Iris pigment epithelial cell (primary cell): ENCODE results near the gene KRT14.
"Not testable (repeated sequence)": the region's sequence is repeated elsewhere in the genome, so short reads cannot be mapped to it uniquely, and the experiment has no call there.

Source experiments
- DNase-seq: peaks from one replicate; pipeline ENCODE4 v3.0.0-alpha.2; 2011; ENCODE audit warnings: low read depth

Gene KRT14

DNA sequence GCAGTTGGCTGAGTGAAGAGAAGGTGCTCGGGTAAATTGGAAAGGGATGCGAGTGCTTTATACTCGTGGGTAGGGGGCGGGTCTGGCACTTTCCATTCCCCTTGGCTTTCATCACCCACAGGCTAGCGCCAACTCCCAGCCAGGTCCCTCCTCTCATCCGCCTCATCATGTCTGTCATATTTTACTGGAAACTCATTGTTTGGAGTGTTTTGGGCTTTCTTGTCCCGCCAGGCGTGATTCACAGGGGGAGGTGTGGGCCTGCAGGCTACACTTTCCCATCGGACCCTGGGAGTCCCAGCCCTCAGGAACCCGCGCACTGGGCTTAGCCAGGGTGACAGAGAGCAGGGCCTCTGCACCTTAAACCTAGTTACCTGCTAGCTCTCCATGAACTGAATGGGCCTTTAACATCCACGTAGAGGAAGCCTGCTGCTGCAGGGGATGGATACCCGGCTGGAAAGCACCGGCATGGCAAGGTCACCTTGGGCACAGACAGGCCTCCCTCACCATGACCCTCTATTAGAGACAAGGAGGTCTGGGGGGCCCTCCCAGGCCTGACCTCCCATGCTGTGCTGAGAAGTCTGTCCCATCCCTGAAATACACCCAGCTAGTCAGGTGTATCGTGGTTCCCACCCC is at the start of gene KRT14:
Gene KRT14, minus strand, starts transcription at position 33 of the 633 bp plus-strand sequence. CDS start 61 bp downstream, outside the sequence.
- DNase-seq, result no peak

GRCh38 chr17:41635121-41636097 is 48.7 kb upstream of the KRT14 start:
- DNase-seq, result peak; percentile 18

DNA sequence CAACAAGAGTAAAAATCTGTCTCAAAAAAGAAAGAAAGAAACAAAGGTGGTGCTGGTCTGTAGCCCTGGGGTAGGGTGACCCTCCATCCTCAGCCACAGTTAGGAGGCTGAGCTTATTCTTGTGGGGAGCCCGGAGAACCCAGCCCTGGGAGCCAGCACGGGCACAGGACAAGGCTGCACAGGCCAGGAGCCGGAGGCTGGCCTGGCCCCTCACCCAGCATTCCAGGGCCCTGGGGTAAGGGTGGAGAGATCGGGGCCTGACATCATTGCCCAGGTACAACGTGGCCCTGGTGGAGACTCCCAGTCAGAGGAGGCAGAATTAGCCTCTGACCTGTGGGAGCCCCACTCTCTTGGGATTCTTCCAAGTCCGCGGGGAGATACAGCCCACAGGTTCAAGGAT is 47.9 kb upstream of the KRT14 start:
- no peak for DNase-seq

DNA sequence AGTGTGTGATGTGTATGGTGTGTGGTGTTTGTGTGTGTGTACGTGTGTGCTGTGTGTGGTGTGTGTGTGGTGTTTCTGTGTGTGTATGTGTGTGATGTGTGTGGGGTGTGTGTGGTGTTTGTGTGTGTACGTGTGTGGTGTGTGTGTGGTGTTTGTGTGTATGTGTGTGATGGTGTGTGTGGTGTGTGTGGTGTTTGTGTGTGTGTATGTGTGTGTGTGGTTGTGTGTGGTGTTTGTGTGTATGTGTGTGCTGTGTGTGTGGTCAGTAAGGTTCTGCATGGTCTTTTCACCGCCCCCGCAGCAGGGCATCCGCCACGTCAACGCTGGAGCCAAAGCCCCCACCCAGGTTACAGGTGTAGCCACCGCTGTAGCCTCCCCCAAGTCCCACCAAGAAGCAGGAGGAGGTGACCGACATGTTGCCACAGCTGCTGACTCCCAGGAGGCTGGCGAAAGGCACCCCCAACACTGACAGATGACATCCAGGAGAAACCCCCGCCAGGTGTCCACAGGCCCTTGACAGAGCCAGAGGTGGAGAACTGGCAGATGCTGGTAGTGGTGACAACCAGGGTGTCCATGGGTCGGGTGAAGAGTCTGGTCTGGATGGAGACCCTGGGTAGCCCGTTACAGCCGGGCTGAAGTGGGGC is 47.0 kb upstream of the KRT14 start:
- DNase-seq, result no peak

GRCh38 chr17:41632482-41633105 is 45.9 kb upstream of the KRT14 start:
- DNase-seq, result no peak

- no peak for DNase-seq
These were observed 45.2 kb upstream of the KRT14 start for GRCh38 chr17:41631898-41632285.

GRCh38 chr17:41631025-41631897 is 44.6 kb upstream of the KRT14 start:
- no peak for DNase-seq

- DNase-seq, result no peak
These were observed 43.4 kb upstream of the KRT14 start for GRCh38 chr17:41629826-41630670.

DNA sequence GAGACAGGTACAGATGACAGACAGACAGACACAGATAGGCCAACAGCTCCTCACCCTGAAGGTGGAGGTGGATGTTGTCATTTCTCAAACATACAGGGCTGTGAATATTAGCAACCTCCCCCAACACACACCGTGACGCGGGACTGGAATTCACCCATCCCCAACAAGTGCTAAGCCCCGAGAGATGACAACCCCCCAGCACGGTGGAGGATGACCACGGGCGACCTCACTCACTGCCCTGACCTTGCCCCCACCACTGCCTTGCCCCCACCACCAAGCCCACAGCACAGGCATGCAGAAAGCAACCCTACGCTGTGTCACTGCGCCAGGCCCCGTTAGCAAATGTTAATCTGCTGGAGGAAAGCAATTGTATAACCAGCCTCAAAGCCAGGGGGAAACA is 42.6 kb upstream of the KRT14 start:
- DNase-seq, result no peak

DNA sequence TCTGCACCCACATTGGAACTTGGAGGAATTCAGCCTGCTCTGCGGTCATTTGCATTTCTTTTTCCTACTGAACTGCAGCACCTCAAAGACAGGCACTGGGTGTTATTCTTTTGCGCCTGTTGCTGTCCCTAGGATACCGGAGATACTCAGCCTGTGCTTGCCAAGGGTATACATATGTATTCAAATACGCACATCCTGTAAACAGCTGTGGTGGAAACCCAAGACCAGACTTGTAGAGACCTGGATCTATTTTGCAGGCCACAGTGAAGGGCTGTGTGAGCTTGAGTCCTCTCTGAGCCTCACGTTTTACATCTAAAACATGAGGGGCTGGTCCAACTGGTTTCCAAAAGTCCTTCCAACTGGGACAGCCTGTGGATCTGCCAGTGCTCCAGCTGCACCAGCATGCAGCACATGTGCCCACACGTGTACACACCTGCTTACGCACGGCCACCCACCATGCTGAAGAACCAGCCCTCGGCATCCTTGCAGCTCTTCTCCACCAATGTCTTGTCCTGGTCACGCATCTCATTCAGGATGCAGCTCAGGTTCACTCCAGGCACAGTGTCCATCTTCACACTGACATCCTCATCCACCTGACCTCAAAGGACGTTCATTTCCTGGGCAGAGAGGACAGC is 42.0 kb upstream of the KRT14 start:
- not testable (repeated sequence) for DNase-seq

DNA sequence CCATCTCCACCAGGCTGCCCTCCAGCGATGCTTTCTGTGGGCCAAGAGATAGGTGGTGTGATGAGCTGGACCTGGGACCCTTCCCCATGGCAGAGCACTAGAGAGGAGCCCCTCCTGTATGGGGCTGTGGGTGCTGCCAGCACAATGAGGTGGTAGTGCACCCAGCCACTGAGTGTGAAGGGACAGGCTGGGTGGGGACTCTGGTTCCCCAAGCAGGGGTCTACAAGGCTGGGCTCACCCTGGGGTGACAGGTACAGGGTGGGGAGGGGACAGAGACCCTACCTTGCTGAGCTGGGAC is 41.3 kb upstream of the KRT14 start:
- not testable (repeated sequence) for DNase-seq

DNA sequence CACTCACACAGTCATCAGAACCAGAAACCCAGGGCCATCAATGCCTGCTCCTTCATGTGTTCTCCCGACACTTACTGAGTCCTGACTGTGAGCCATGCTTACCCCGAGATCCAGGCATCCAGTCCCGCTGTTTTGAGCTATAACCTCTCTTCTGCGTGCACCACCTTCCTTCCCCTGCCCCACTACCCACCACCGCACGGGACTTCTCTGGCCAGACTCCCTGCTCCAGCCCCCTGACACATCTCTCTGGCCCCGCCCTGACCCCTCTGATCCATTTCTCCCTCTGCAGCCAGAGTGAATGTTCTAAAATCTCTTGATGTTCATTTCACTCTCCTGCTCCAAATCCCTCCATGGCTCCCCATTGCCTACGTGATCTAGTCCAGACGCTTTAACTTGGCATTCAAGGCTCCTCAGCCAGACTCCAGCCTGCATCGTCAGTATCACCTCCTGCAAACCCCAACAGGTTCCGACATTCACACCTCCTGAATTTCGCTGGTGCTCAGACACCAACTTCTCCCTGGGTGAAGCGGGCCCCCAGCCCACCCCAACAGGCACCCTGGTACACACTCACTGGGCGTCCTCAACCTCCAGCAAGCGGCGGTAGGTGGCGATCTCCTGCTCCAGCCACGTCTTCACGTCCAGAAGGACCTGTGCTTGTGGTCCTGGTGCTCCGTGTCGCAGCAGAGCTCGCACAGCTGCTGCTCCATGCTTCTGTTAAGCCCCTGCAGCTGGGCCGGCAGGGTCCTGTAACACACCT is 40.8 kb upstream of the KRT14 start:
- DNase-seq, result no peak

- peak; percentile 8 for DNase-seq
These were observed 40.2 kb upstream of the KRT14 start for GRCh38 chr17:41626914-41627295.

- not testable (repeated sequence) for DNase-seq
These were observed 39.6 kb upstream of the KRT14 start for GRCh38 chr17:41626028-41626913.

DNA sequence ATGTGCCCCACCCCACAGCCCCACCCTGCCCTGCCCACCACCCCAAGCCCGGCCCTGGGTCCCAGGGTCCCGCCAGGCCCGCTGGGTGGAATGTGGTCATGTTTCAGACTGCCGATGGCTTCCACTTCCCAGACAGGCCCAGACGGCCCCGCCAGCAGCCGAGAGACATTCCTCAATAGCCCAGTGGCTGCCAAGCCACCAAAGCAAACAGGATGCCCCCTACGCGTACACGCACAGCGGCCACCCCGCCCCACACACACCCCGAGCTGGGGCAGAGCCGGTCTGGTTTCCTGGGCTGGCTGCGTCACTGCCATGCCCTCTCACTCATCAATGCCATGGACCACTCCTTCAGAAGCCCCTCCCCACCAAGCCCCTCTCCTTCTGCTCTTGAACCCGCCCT is 38.9 kb upstream of the KRT14 start:
- DNase-seq, result no peak

DNA sequence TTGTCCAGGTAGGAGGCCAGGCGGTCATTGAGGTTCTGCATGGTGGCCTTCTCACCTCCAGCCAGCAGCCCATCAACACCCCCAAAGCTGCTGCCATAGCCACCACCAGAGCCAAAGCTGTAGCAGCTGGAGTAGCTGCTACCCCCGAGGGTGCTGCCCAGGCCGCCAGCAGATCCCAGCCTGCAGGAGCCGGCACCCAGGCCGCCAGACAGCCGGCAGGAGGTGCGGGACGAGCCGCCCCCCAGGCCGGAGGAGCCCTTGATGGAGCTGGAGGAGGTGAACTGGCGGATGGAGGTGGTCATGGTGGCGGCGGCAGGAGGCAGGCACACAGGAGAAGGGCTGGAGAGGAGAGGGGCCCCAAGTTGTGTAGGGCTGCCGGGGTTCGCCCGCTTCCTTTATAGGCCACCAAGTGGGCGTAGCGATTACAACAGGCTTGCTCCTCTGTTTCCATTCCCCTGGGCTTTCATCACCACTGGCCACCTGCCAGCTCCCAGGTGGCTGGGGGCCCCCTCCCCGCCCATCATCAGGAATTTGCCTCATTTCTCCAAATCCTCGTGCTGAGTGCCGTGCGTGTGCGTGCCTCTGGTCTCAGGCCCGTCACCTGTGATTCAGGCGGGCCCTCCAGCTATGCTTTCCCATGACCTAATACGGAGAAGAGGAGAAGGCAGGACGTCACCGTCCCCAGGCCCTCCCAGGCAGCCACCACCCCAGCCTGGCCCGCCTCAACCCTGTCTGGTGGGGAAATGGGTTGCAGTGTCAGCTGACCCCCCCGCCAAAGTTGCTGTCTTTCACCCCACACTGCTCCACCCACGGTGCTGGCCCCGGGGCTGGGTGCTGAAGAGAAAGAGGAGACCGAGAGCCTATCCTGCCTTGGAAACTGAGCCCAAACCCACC is 37.8 kb upstream of the KRT14 start, which contains the start of gene KRT17:
Gene KRT17, minus strand, starts transcription at position 368 of the 894 bp plus-strand sequence. Its CDS starts 66 bp downstream, at position 302.
- peak; percentile 25 for DNase-seq
